ENCODE measurements around the gene PROZ. TPM values are rescaled to one million over a fixed set of nuclear protein-coding genes. Genes with fewer than 3 reads are reported as not detected.

PROZ gene
- polyA plus RNA-seq, 1 donor, result 2.3 TPM

- no peak for DNase-seq
Observed at GRCh38 chr13:113140677-113141600, 17.5 kb upstream of the PROZ start.

DNA sequence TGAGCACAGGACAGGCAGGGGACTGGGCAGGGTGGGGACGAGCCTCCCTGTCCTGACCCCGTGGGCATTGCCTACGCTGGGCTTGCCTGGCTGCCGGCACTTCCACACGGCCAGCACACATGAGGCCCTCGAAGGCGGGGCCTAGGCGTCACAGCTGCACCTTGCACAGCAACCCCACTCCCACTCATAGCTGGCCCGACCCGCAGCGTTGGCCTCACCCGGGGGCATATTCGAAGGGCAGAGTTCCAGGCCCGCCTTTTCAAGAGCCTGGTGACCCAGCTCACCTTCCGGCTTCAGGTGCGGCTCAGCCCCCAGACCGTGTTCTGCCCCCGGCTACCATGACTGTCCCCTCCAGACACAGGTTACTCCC lies 16.9 kb upstream of the PROZ start:
- no peak for DNase-seq

GRCh38 chr13:113142876-113143275 lies 15.6 kb upstream of the PROZ start:
- no peak for DNase-seq

DNA sequence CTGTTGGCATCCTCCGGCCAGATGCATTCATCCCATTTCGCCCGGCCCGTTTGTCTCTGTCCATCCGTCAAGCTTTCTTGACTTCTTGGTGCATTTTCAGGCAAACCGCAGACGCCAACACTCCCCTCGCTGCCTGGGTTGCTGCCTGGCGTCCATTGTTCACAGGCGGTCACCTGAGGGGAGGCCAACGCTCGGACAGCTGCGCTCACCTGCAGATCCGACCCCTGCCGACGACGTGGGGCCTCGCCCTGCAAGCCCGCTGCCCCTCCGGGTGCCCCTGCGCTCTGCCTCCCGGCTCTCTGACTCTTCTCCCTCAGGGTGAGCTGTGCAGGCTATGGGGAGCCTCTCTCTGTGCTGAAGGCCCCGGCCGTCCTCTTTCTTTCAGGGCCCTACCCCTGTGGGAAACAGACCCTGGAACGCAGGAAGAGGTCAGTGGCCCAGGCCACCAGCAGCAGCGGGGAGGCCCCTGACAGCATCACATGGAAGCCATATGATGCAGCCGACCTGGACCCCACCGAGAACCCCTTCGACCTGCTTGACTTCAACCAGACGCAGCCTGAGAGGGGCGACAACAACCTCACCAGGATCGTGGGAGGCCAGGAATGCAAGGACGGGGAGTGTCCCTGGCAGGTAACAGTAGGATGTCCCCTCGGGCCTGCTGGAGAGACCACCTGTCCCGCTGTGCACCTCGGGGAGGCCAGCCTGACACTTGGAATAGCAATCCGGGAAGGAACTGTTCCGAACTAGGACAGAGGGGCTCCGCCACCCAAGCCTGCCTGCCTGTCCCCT lies 14.8 kb upstream of the PROZ start:
- no peak for DNase-seq

DNA sequence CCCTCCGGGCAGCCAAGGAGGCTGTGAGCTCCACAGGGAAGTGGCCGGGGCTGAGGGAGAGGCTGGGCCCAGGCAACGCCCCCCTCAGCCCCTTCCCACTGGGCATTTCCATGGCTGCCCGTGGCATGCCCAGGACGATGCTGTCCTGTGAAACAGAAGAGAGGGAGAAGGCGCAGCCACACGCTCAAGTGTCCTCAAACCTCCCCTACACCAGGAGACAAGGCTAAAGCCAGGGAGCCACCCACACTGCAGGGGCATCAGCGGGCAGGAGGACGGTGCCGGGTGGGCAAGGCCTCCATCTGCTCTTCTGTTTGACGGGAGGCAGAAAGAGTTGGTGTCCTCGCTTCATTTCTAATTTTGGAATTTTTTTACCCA lies 14.2 kb upstream of the PROZ start:
- no peak for DNase-seq

- no peak for DNase-seq
Observed at GRCh38 chr13:113145496-113145895, 13.0 kb upstream of the PROZ start.

DNA sequence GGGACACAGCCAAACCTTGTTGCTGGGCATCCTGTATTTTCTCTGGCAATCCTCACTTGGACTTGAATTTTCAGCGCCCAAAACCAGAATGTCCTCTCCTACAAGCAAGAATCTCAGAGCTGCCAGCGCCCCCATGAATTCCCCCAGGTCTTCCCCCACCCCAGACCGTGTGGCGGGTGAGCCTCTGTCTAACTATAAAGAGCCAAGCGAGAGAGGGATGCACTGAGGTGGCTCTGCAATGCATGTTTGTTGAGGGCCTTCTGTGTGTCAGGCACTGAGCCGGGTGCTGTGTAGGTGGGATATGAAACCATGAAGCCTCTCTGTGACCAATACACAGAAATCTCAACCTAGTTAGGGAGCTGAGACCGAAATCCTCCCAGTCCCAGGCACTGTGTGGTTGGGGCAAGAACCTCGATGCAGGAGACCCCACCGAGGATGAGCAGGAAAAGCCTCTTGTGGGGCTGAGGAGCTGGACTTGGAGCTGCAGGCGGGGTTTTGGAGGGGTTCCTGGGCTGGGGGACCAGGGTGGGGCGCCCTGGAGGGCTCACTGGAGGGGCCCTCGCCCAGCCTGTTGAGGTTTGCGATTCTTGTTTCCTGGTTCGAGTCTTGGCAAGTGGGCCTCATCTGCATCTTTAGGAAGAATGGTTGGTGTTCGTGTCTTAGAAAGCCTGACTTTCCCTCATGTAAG lies 12.4 kb upstream of the PROZ start:
- DNase-seq, result no peak

DNA sequence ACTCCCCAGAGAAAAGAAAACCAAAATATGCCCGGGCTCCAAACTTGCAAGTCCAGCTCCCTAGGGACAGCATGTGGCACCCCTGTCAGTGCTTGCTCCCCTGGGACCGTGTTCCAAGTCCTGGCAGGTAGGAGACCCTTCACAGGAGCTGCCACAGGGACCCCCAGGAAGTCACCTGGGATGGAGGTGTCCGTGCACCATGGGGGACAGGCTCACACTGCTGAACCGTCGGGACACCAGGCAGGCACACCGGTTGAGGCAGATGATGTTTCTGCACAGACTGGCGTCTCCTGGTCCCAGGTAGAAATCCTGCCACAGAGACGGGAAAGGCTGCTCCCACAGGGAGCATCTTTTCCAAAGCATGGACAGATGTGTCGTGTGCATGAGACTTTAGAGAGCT lies 11.7 kb upstream of the PROZ start:
- no peak for DNase-seq

DNA sequence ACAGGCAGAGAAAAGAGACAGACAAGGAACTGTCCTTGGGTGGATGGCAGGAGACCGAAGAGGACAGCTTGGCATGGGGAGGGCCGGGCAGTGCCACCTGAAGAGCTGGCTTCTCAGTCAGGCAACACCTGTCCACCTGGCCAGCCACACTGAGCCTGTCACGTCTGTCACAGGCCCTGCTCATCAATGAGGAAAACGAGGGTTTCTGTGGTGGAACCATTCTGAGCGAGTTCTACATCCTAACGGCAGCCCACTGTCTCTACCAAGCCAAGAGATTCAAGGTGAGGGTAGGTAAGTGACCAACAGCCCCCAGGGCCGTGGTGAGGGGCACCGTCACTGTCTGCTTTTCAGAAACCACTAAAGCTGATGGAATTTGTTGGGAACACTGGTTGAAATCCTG lies 11.2 kb upstream of the PROZ start:
- DNase-seq, result no peak

- no peak for DNase-seq
Observed at GRCh38 chr13:113148407-113148806, 10.0 kb upstream of the PROZ start.

DNA sequence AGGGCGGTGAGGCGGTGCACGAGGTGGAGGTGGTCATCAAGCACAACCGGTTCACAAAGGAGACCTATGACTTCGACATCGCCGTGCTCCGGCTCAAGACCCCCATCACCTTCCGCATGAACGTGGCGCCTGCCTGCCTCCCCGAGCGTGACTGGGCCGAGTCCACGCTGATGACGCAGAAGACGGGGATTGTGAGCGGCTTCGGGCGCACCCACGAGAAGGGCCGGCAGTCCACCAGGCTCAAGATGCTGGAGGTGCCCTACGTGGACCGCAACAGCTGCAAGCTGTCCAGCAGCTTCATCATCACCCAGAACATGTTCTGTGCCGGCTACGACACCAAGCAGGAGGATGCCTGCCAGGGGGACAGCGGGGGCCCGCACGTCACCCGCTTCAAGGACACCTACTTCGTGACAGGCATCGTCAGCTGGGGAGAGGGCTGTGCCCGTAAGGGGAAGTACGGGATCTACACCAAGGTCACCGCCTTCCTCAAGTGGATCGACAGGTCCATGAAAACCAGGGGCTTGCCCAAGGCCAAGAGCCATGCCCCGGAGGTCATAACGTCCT lies 9.4 kb upstream of the PROZ start:
- DNase-seq, result no peak

DNA sequence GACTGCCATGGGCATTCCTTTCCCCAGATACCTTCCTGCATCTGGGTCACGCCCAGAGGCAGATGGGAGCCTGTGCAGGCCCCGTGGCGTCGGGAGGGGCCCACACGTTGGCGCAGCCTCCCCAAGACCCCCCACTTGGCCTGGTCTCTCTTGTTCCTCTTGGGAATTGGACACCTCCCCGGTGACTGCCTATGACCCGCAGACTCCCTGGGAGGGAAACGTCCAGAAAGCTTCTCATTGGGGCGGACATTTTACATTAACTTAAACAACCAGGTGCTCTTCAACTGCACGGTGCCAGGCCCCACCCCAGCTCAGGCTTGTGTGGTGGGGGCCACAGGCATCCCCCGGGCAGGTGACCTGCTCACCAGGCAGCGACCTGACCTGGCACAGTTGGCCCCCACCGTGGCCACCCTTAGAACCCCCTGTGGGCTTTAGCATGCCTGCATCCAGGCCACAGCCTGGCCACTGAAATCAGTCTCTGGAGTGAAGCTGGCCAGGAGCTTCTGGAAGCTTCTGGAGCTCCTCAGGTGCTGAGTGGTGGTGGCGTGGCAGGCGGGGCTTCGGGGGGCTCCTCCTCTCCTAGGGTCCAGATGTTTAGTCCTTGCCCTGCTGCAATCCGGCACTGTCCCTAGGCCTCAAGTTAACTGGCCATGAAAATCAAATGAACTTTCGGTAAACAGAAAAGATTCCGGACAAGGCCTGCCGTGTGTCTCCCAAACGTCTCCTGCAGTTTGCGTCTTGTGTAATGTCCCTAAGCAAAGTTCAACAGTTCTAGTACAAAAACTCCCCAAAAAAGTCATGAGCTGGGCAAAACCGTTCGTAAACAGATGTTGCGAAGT lies 8.5 kb upstream of the PROZ start:
- no peak for DNase-seq

DNA sequence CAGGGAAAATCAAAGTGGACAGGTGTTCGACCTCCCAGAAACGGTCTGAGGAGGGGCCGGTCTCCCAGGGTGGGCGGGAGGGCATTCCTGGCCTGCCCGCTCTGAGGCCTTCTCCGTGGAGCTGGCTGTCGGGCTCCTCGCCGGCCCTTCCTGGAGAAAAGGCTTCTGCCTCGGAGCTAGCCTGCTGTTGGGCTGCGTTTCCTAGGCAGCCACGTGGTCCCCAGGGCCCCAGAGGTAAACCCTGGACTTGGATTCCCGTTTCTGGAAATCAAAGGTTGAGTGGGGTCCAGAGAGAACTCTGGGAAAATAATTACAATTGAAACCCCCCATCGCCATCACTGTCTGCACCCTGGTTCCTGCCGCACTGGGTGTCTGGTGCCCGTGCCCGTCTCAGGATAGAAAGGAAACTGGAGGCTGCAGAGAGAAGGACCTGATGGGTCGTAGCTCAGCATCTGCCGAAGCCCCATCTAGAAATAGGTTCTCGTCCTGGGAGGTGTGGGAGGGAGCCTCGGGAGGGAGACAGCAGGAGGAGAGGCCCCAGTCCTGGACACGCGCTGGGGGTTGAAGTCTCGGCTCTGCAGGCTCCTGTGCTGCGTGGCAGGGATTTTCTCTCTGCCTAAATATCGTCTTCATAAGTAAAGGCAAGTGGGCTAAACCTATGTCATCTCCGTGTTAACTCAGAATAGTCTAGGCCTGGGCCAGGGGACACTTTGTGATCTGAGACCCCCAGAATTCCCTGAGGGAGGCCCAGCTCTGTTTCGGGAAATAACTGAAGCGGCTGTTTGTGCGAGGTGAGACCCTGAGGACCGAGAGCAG lies 7.7 kb upstream of the PROZ start:
- DNase-seq, result no peak

GRCh38 chr13:113151745-113152690 lies 6.4 kb upstream of the PROZ start:
- no peak for DNase-seq

GRCh38 chr13:113152691-113152983 lies 5.8 kb upstream of the PROZ start:
- DNase-seq, result no peak

DNA sequence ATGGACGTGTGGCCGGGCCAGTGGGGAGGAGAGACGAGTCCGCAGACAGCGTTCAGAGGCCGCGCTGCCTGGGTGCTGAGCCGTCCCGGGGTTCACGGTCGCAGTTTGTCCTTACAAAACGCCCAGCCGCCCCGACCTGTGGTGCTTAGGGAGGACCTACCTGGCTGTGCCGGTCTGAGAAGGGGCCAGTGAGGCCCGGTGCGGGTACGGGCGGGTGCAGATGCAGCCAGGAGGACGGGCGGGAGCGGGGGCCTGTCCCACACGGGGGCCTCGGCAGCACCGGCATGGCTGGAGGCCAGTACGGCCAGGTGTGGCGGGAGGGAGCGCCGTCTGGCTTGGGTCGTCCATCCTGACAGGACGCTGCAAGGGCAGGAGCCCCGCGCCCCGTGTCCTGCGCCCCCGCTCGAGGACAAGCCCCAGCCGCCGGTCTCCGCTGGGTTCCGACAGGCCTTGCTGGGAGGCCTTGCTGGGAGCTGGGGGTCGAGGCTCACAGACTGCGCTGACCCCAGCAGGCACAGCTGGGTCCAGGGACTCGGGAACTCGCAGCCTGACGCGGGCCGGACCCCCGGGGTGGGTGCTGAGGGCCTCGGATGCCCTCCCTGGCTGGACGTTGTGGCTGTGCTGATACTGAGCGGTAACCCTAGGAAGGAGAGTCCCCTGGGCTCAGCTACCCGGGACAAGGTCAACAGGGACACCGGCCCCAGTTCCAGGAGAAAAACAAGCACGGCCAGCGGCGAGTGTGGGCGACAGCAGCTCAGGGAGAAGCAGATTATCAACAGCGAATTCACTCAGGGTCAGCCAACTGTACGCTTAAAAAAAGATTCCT lies 5.3 kb upstream of the PROZ start:
- no peak for DNase-seq

DNA sequence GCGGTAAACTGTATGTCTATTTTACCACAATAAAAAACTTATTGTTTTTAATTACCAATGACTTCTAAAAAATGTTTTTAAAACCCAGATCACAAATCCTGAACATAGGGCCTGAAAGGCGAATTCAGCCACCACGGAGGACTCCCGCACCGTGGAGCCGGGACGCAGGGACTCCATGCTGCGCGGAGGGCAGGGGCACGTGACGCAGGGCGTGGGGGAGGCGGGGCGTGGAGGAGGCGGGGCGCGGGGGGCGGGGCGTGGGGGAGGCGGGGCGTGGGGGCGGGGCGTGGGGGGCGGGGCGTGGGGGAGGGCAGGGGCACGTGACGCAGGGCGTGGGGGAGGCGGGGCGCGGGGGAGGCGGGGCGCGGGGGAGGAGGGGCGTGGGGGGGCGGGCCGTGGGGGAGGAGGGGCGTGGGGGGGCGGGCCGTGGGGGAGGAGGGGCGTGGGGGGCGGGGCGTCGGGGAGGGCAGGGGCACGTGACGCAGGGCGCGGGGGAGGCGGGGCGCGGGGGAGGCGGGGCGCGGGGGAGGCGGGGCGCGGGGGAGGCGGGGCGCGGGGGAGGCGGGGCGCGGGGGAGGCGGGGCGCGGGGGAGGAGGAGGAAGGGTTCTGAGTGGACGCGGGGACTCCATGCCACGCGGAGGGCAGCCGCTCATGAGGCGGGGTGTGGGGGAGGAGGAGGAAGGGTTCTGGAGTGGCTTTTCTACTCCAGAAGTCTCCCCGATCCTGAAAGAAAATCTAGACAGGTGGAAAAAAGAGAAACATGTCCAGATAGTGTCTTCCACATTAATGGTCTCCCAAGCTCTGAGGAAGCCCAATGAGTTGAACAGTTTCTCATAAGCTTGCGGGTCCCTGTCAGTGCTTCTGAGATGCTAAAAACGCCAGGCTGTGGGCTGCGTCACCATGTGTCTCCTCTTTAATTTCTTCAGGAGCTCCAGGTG lies 4.4 kb upstream of the PROZ start:
- no peak for DNase-seq

DNA sequence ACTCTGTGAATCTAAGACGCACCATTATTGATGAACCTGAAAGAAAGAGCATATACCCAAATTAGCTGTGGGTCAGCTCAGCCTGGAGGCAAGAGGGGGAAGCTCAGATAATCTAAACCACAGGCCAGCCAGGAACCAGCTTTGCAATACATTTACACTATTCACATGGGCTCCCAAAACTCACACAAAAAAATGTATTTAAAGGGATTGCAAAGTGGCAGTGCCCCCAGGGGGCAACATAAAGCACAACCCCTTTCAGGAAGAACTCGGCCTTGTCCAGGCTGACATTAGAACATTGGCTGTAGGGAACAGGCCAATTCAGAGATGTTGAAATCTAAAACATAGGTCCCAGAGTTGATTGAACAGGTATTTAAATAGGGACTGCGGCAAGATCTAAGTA lies 3.2 kb upstream of the PROZ start:
- DNase-seq, result no peak

All from left kidney (tissue), 2 donors.